SK-N-MC (cell line): ENCODE measurements around the gene JMJD7.

Source experiments
- DNase-seq: peaks from one replicate; pipeline ENCODE4 v3.0.0-alpha.2; 2011; ENCODE audit warnings: low read depth, low spot score
- H3K27ac ChIP-seq: fragments of 200-600 bp; sonication (generic); 2 replicates; pipeline ENCODE4 v1.5.1; 2016; ENCODE audit warnings: mixed run types
- H3K36me3 ChIP-seq: fragments of 200-600 bp; sonication (generic); 2 replicates; pipeline ENCODE4 v1.6.1; 2017; ENCODE audit warnings: antibody characterized with exemption, low read length, mixed read lengths; ENCODE audit not compliant: insufficient read depth
- H3K4me3 ChIP-seq: fragments of 200-600 bp; sonication (generic); 2 replicates; pipeline ENCODE4 v1.5.1; 2016
- H3K9ac ChIP-seq: fragments of 200-600 bp; sonication (generic); 2 replicates; pipeline ENCODE4 v1.8.0; 2017; ENCODE audit warnings: mixed run types, mixed read lengths; ENCODE audit not compliant: insufficient read length
- H3K9me3 ChIP-seq: fragments of 200-600 bp; sonication (generic); 2 replicates; pipeline ENCODE4 v1.6.1; 2017; ENCODE audit warnings: low read depth, mild to moderate bottlenecking, antibody characterized with exemption, low read length, moderate library complexity, mixed read lengths
- EZH2 ChIP-seq: fragments of 200-600 bp; sonication (generic); IDR thresholded peaks from one replicate; pipeline ENCODE4 v1.6.1; 2017; ENCODE audit warnings: antibody characterized with exemption
- FOXP2 ChIP-seq: optimal IDR thresholded peaks from 2 replicates; pipeline ENCODE3; 2011; ENCODE audit warnings: mild to moderate bottlenecking, moderate library complexity; ENCODE audit not compliant: insufficient read depth; ENCODE audit errors: extremely low read length, control extremely low read depth
- POLR2AphosphoS5 ChIP-seq: IDR thresholded peaks from 2 replicates; pipeline ENCODE4 v1.6.1; 2012; ENCODE audit warnings: mild to moderate bottlenecking, low read depth, low read length, borderline replicate concordance

Gene JMJD7

GRCh38 chr15:41876689-41877088 lies 48.8 kb downstream of the JMJD7 start:
- Histone ChIP-seq H3K9me3 (no peaks in the 10 kb centered on the region), H3K36me3 (no peaks in the 10 kb centered on the region), H3K9ac (no peak overlapping the region), H3K27ac (no peak overlapping the region), H3K4me3 (no peak overlapping the region)
- no peak for DNase-seq
- TF ChIP-seq POLR2AphosphoS5 (no peak), FOXP2 (no peak)

GRCh38 chr15:41877631-41878354 lies 49.9 kb downstream of the JMJD7 start:
- no peak overlapping the region for H3K9ac ChIP-seq
- H3K36me3 ChIP-seq, result no peaks in the 10 kb centered on the region
- H3K9me3 ChIP-seq, result no peaks in the 10 kb centered on the region
- H3K4me3 ChIP-seq, result no peak overlapping the region
- no peak for DNase-seq
- no peak overlapping the region for H3K27ac ChIP-seq
- no peak for TF ChIP-seq POLR2AphosphoS5
- TF ChIP-seq FOXP2, result no peak
- TF ChIP-seq EZH2, result no peak

- DNase-seq, result no peak
- Histone ChIP-seq H3K9ac (no peak overlapping the region), H3K36me3 (no peaks in the 10 kb centered on the region), H3K27ac (no peak overlapping the region), H3K4me3 (no peak overlapping the region), H3K9me3 (no peaks in the 10 kb centered on the region)
- TF ChIP-seq FOXP2, result no peak
Measured at GRCh38 chr15:41878355-41878699, 50.4 kb downstream of the JMJD7 start.

- H3K9ac ChIP-seq, result no peak overlapping the region
- H3K27ac ChIP-seq, result no peak overlapping the region
- H3K4me3 ChIP-seq, result no peak overlapping the region
- DNase-seq, result no peak
- TF ChIP-seq POLR2AphosphoS5, result no peak
- no peak for TF ChIP-seq FOXP2
- TF ChIP-seq EZH2, result no peak
- H3K9me3 ChIP-seq, result no peaks in the 10 kb centered on the region
- no peaks in the 10 kb centered on the region for H3K36me3 ChIP-seq
Measured at GRCh38 chr15:41879321-41879845, 51.5 kb downstream of the JMJD7 start.

GRCh38 chr15:41880156-41880877 lies 52.4 kb downstream of the JMJD7 start:
- TF ChIP-seq EZH2 (no peak), FOXP2 (no peak), POLR2AphosphoS5 (no peak)
- no peaks in the 10 kb centered on the region for H3K36me3 ChIP-seq
- no peak overlapping the region for H3K4me3 ChIP-seq
- no peak overlapping the region for H3K9ac ChIP-seq
- no peaks in the 10 kb centered on the region for H3K9me3 ChIP-seq
- H3K27ac ChIP-seq, result no peak overlapping the region
- DNase-seq, result no peak

- Histone ChIP-seq H3K9me3 (no peaks in the 10 kb centered on the region), H3K4me3 (no peak overlapping the region), H3K36me3 (no peaks in the 10 kb centered on the region), H3K27ac (no peak overlapping the region), H3K9ac (no peak overlapping the region)
- no peak for DNase-seq
- TF ChIP-seq POLR2AphosphoS5, result no peak
- TF ChIP-seq FOXP2, result no peak
- TF ChIP-seq EZH2, result no peak
Measured at GRCh38 chr15:41881086-41881485, 53.2 kb downstream of the JMJD7 start.

GRCh38 chr15:41881550-41881919 lies 53.6 kb downstream of the JMJD7 start:
- H3K27ac ChIP-seq, result no peak overlapping the region
- H3K4me3 ChIP-seq, result no peak overlapping the region
- no peak for TF ChIP-seq FOXP2
- no peak for TF ChIP-seq POLR2AphosphoS5
- TF ChIP-seq EZH2, result no peak
- H3K9ac ChIP-seq, result no peak overlapping the region
- no peaks in the 10 kb centered on the region for H3K9me3 ChIP-seq
- no peak for DNase-seq
- H3K36me3 ChIP-seq, result no peaks in the 10 kb centered on the region

GRCh38 chr15:41881920-41882688 lies 54.2 kb downstream of the JMJD7 start:
- H3K9me3 ChIP-seq, result no peaks in the 10 kb centered on the region
- TF ChIP-seq FOXP2, result no peak
- TF ChIP-seq EZH2, result no peak
- TF ChIP-seq POLR2AphosphoS5, result no peak
- H3K36me3 ChIP-seq, result no peaks in the 10 kb centered on the region
- no peak for DNase-seq
- no peak overlapping the region for H3K4me3 ChIP-seq
- H3K9ac ChIP-seq, result no peak overlapping the region
- H3K27ac ChIP-seq, result no peak overlapping the region
